Osteoblast (primary cell): ENCODE measurements around the gene PAGE1. TPM values are rescaled to one million over a fixed set of nuclear protein-coding genes. Genes with fewer than 3 reads are reported as not detected.
"Not testable (repeated sequence)": the region's sequence is repeated elsewhere in the genome, so short reads cannot be mapped to it uniquely, and the experiment has no call there.

Experiments used
- DNase-seq: peaks from one replicate; pipeline ENCODE4 v3.0.0; 2011; ENCODE audit warnings: low spot score, mixed read lengths; ENCODE audit not compliant: insufficient read length; ENCODE audit errors: missing footprints
- H2AFZ ChIP-seq: 2 replicates; pipeline ENCODE4 v1.6.0; 2011; ENCODE audit warnings: mild to moderate bottlenecking, low read length
- H3K27ac ChIP-seq: 2 replicates; pipeline ENCODE4 v1.5.1; 2011; ENCODE audit warnings: mild to moderate bottlenecking, low read depth, low read length, moderate library complexity
- H3K27me3 ChIP-seq: 2 replicates; pipeline ENCODE4 v1.6.0; 2012; ENCODE audit warnings: mild to moderate bottlenecking, control low read depth, inconsistent platforms, low read length, moderate library complexity; ENCODE audit not compliant: insufficient read depth
- H3K36me3 ChIP-seq: 2 replicates; pipeline ENCODE4 v1.5.1; 2011; ENCODE audit warnings: mild to moderate bottlenecking, low read length, control low read depth, moderate library complexity; ENCODE audit not compliant: insufficient read depth
- H3K4me1 ChIP-seq: 2 replicates; pipeline ENCODE4 v1.5.1; 2011; ENCODE audit warnings: mild to moderate bottlenecking, low read length, control low read depth, moderate library complexity; ENCODE audit not compliant: insufficient read depth
- H3K4me2 ChIP-seq: 2 replicates; pipeline ENCODE4 v1.6.0; 2011; ENCODE audit warnings: mild to moderate bottlenecking, low read length; ENCODE audit not compliant: insufficient read depth
- H3K4me3 ChIP-seq: fragments of 200-600 bp; sonication (generic); 3 replicates; pipeline ENCODE4 v1.5.1; 2012; ENCODE audit warnings: mild to moderate bottlenecking, low read length, inconsistent platforms; ENCODE audit not compliant: insufficient read depth
- H3K79me2 ChIP-seq: 2 replicates; pipeline ENCODE4 v1.6.0; 2012; ENCODE audit warnings: mild to moderate bottlenecking, low read length, control low read depth, inconsistent platforms; ENCODE audit not compliant: insufficient read depth
- H3K9me3 ChIP-seq: 2 replicates; pipeline ENCODE4 v1.5.1; 2011; ENCODE audit warnings: low read depth, low read length, control low read depth
- H4K20me1 ChIP-seq: 2 replicates; pipeline ENCODE4 v1.6.0; 2012; ENCODE audit warnings: mild to moderate bottlenecking, low read length, control low read depth; ENCODE audit not compliant: insufficient read depth
- CTCF ChIP-seq: IDR thresholded peaks from 2 replicates; pipeline ENCODE4 v1.5.1; 2011; ENCODE audit warnings: mild to moderate bottlenecking, low read depth, low read length, moderate library complexity; ENCODE audit errors: extremely low read depth
- total RNA-seq: library from RNA; depleted of rRNA; stranded (reverse); fragments of >200 nt; gene quantifications from 2 replicates; pipeline ENCODE4 v1.2.3, GENCODE V29; 2012

PAGE1 gene
- total RNA-seq, 1 donor: not detected

- Histone ChIP-seq H3K27ac (no peak overlapping the region), H3K4me2 (no peak overlapping the region), H3K79me2 (no peaks in the 10 kb centered on the region), H3K4me1 (no peaks in the 10 kb centered on the region), H4K20me1 (no peaks in the 10 kb centered on the region), H3K27me3 (no peaks in the 10 kb centered on the region), H3K4me3 (no peak overlapping the region), H3K36me3 (no peaks in the 10 kb centered on the region), H2AFZ (no peak overlapping the region), H3K9me3 (no peaks in the 10 kb centered on the region)
- TF ChIP-seq CTCF: no peak
- DNase-seq: no peak
Observed at GRCh38 chrX:49725923-49726904, 30.4 kb upstream of the PAGE1 start.

GRCh38 chrX:49725401-49725800 lies 29.6 kb upstream of the PAGE1 start:
- Histone ChIP-seq H3K79me2 (no peaks in the 10 kb centered on the region), H3K4me2 (no peak overlapping the region), H3K36me3 (no peaks in the 10 kb centered on the region), H3K4me1 (no peaks in the 10 kb centered on the region), H3K4me3 (no peak overlapping the region), H4K20me1 (no peaks in the 10 kb centered on the region), H2AFZ (no peak overlapping the region), H3K27ac (no peak overlapping the region), H3K9me3 (no peaks in the 10 kb centered on the region), H3K27me3 (no peaks in the 10 kb centered on the region)
- DNase-seq: no peak
- TF ChIP-seq CTCF: no peak

- not testable (repeated sequence) for H3K4me2 ChIP-seq, H2AFZ ChIP-seq, DNase-seq
Observed at GRCh38 chrX:49720106-49720505, 24.3 kb upstream of the PAGE1 start.

GRCh38 chrX:49712577-49712976 lies 16.8 kb upstream of the PAGE1 start:
- DNase-seq: no peak
- no peaks in the 10 kb centered on the region for H3K4me1 ChIP-seq
- no peak for TF ChIP-seq CTCF

More at GRCh38 chrX:49720106-49720505, 24.3 kb upstream of the PAGE1 start:
- H3K4me1 ChIP-seq, H3K36me3 ChIP-seq, H3K4me3 ChIP-seq, H3K9me3 ChIP-seq, H3K27ac ChIP-seq, H3K27me3 ChIP-seq, H3K79me2 ChIP-seq, H4K20me1 ChIP-seq: not testable (repeated sequence)

More at GRCh38 chrX:49712577-49712976, 16.8 kb upstream of the PAGE1 start:
- Histone ChIP-seq H3K4me2 (no peak overlapping the region), H3K27ac (no peak overlapping the region), H2AFZ (no peak overlapping the region), H4K20me1 (no peaks in the 10 kb centered on the region), H3K27me3 (no peaks in the 10 kb centered on the region), H3K9me3 (no peaks in the 10 kb centered on the region), H3K4me3 (no peak overlapping the region), H3K79me2 (no peaks in the 10 kb centered on the region), H3K36me3 (no peaks in the 10 kb centered on the region)
